CD8-positive, alpha-beta memory T cell (primary cell): Measurements from ENCODE around the gene TOGARAM2. TPM values are rescaled to one million over a fixed set of nuclear protein-coding genes. Genes with fewer than 3 reads are reported as not detected.

Experiments
- CTCF ChIA-PET: fragments of 350-600 bp; sonication (Branson Sonifier 250); formaldehyde crosslinking; loops from one replicate; lab custom pipeline; 2021; ENCODE audit warnings: antibody characterized with exemption; lab: Charles Lee
- POLR2A ChIA-PET: fragments of 350-600 bp; sonication (Branson Sonifier 250); formaldehyde crosslinking; loops from one replicate; lab custom pipeline; 2021; ENCODE audit warnings: antibody characterized with exemption; lab: Charles Lee
- DNase-seq, 5 donors: peaks; one replicate each; pipeline versions ENCODE4 v3.0.0 to v3.0.0-alpha.2; 2020 to 2022; ENCODE audit warnings: mixed read lengths in 1 of 5
- H3K27ac ChIP-seq: one replicate; pipeline ENCODE4 v1.7.0; 2013; ENCODE audit warnings: low read depth, mild to moderate bottlenecking, low read length, moderate library complexity
- H3K27me3 ChIP-seq: 2 replicates; pipeline ENCODE4 v1.7.0; 2013; ENCODE audit warnings: low read length, mild to moderate bottlenecking; ENCODE audit not compliant: insufficient read depth, poor library complexity, severe bottlenecking
- H3K36me3 ChIP-seq: 2 replicates; pipeline ENCODE4 v1.7.0; 2013; ENCODE audit warnings: mild to moderate bottlenecking, low read length, moderate library complexity; ENCODE audit not compliant: insufficient read depth
- H3K4me1 ChIP-seq: 2 replicates; pipeline ENCODE4 v1.7.0; 2013; ENCODE audit warnings: mild to moderate bottlenecking, low read length, moderate library complexity; ENCODE audit not compliant: insufficient read depth
- H3K4me3 ChIP-seq: 2 replicates; pipeline ENCODE4 v1.7.0; 2013; ENCODE audit warnings: mild to moderate bottlenecking, low read length
- H3K9me3 ChIP-seq: 2 replicates; pipeline ENCODE4 v1.7.0; 2013; ENCODE audit warnings: mild to moderate bottlenecking, low read length
- H3K27ac Mint-ChIP-seq, 8 donors: one replicate each; pipeline ENCODE4 v1.8.0; 2020 to 2021; ENCODE audit warnings: mixed read lengths in 8 of 8, mild to moderate bottlenecking in 6 of 8, inconsistent platforms in 3 of 8, moderate library complexity in 3 of 8
- H3K27me3 Mint-ChIP-seq, 2 donors: one replicate each; pipeline ENCODE4 v1.8.0; 2020 to 2021; ENCODE audit warnings: mixed read lengths in 2 of 2, mild to moderate bottlenecking in 1 of 2, moderate library complexity in 1 of 2
- H3K36me3 Mint-ChIP-seq, 3 donors: one replicate each; pipeline ENCODE4 v1.8.0; 2020 to 2021; ENCODE audit warnings: mixed read lengths in 3 of 3, inconsistent platforms in 1 of 3, mild to moderate bottlenecking in 1 of 3
- H3K4me1 Mint-ChIP-seq, 3 donors: one replicate each; pipeline ENCODE4 v1.8.0; 2020 to 2021; ENCODE audit warnings: mixed read lengths in 3 of 3, inconsistent platforms in 1 of 3, mild to moderate bottlenecking in 1 of 3
- H3K4me3 Mint-ChIP-seq, 7 donors: one replicate each; pipeline ENCODE4 v1.8.0; 2020 to 2021; ENCODE audit warnings: mixed read lengths in 7 of 7, mild to moderate bottlenecking in 6 of 7, moderate library complexity in 4 of 7, inconsistent platforms in 2 of 7
- H3K9me3 Mint-ChIP-seq, 5 donors: one replicate each; pipeline ENCODE4 v1.8.0; 2020 to 2022; ENCODE audit warnings: mixed read lengths in 5 of 5, mild to moderate bottlenecking in 3 of 5, moderate library complexity in 2 of 5, inconsistent platforms in 1 of 5
- polyA plus RNA-seq: library from polyadenylated mRNA; unstranded; fragments of 300-500 nt; fragmentation: Illumina TruSeq; gene quantifications from one replicate; pipeline ENCODE4 v1.2.3, GENCODE V29; 2021
- total RNA-seq, 2 experiments: library from RNA; stranded (reverse); gene quantifications; one replicate each; pipeline ENCODE4 v1.2.3, GENCODE V29; 2021

The TOGARAM2 gene
- total RNA-seq (1 to 10 TPM; 5.0 to 5.2 TPM), polyA plus RNA-seq (2.5 TPM)

- Mint-ChIP-seq H3K27me3 (peaks cover 0 to 1% of the 10 kb centered on the region in 2 donors), H3K36me3 (peaks cover 0 to 1% (median 0%) of the 10 kb centered on the region in 3 donors), H3K4me3 (no peak within 1 kb of the TSS), H3K4me1 (no peaks in the 10 kb centered on the region), H3K27ac (peak within 1 kb of the TSS in 5 of 8 donors; percentile 38 to 74 (median 56)), H3K9me3 (no peaks in the 10 kb centered on the region)
- POLR2A ChIA-PET = no interaction called here
- no peaks in the 10 kb centered on the region for H3K4me1 ChIP-seq
- no peaks in the 10 kb centered on the region for H3K27me3 ChIP-seq
- H3K36me3 ChIP-seq = no peaks in the 10 kb centered on the region
- H3K4me3 ChIP-seq = no peak within 1 kb of the TSS
- CTCF ChIA-PET = interaction anchor here (0.8 kb wide), 1 partner anchor 34 kb away, joined by 3 read pairs; no protein-coding TSS in a partner anchor
- no peaks in the 10 kb centered on the region for H3K9me3 ChIP-seq
- H3K27ac ChIP-seq = no peak within 1 kb of the TSS
- no peak for DNase-seq
These were observed at the start of gene TOGARAM2 for GRCh38 chr2:28981016-28981441. TSS of gene TOGARAM2 (plus strand) at chr2:28981298. CDS start at chr2:28994835, 13,537 bp downstream.

GRCh38 chr2:28934769-28935168 is 46.3 kb upstream of the TOGARAM2 start:
- Histone ChIP-seq H3K9me3 (no peaks in the 10 kb centered on the region), H3K27ac (no peak overlapping the region), H3K4me1 (no peaks in the 10 kb centered on the region), H3K4me3 (no peak overlapping the region), H3K27me3 (no peaks in the 10 kb centered on the region), H3K36me3 (peaks cover 52% of the 10 kb centered on the region)
- Mint-ChIP-seq H3K4me3 (no peak overlapping the region), H3K27ac (no peak overlapping the region), H3K4me1 (peaks cover 0 to 2% (median 0%) of the 10 kb centered on the region in 3 donors), H3K27me3 (no peaks in the 10 kb centered on the region), H3K9me3 (no peaks in the 10 kb centered on the region), H3K36me3 (peaks cover 3 to 82% (median 28%) of the 10 kb centered on the region in 3 donors)
- ChIA-PET POLR2A (no interaction called here), CTCF (no interaction called here)
- no peak for DNase-seq

- Mint-ChIP-seq H3K4me1 (no peaks in the 10 kb centered on the region), H3K4me3 (no peak overlapping the region), H3K27ac (peak overlapping the region in 3 of 8 donors; percentile 17 to 81 (median 58)), H3K36me3 (peaks cover 4 to 84% (median 31%) of the 10 kb centered on the region in 3 donors), H3K9me3 (no peaks in the 10 kb centered on the region), H3K27me3 (no peaks in the 10 kb centered on the region)
- no peak overlapping the region for H3K27ac ChIP-seq
- H3K4me1 ChIP-seq = no peaks in the 10 kb centered on the region
- H3K27me3 ChIP-seq = no peaks in the 10 kb centered on the region
- H3K9me3 ChIP-seq = no peaks in the 10 kb centered on the region
- POLR2A ChIA-PET = no interaction called here
- peaks cover 47% of the 10 kb centered on the region for H3K36me3 ChIP-seq
- CTCF ChIA-PET = interaction anchor here (1.2 kb wide), 1 partner anchor 249 kb away, joined by 3 read pairs; no protein-coding TSS in a partner anchor
- no peak for DNase-seq
- no peak overlapping the region for H3K4me3 ChIP-seq
These were observed 40.1 kb upstream of the TOGARAM2 start for GRCh38 chr2:28941008-28941407.

GRCh38 chr2:28944535-28945248 is 36.4 kb upstream of the TOGARAM2 start:
- H3K4me1 Mint-ChIP-seq = no peaks in the 10 kb centered on the region
- H3K4me3 Mint-ChIP-seq = no peak overlapping the region
- POLR2A ChIA-PET = no interaction called here
- no peaks in the 10 kb centered on the region for H3K9me3 Mint-ChIP-seq
- Histone ChIP-seq H3K4me3 (no peak overlapping the region), H3K4me1 (no peaks in the 10 kb centered on the region), H3K9me3 (no peaks in the 10 kb centered on the region), H3K27me3 (no peaks in the 10 kb centered on the region), H3K27ac (no peak overlapping the region), H3K36me3 (peaks cover 33% of the 10 kb centered on the region)
- H3K36me3 Mint-ChIP-seq = peaks cover 14 to 79% (median 30%) of the 10 kb centered on the region in 3 donors
- no peak overlapping the region for H3K27ac Mint-ChIP-seq
- no peak for DNase-seq
- CTCF ChIA-PET = interaction anchor here (1.4 kb wide), 1 partner anchor 11 kb away, joined by 3 read pairs; no protein-coding TSS in a partner anchor
- H3K27me3 Mint-ChIP-seq = no peaks in the 10 kb centered on the region

- peaks cover 14 to 49% (median 25%) of the 10 kb centered on the region in 3 donors for H3K36me3 Mint-ChIP-seq
- H3K27ac Mint-ChIP-seq = no peak overlapping the region
- no peak for DNase-seq
- H3K4me3 ChIP-seq = no peak overlapping the region
- ChIA-PET CTCF (no interaction called here), POLR2A (no interaction called here)
- H3K4me1 Mint-ChIP-seq = peaks cover 0 to 2% (median 0%) of the 10 kb centered on the region in 3 donors
- H3K4me1 ChIP-seq = no peaks in the 10 kb centered on the region
- H3K9me3 ChIP-seq = no peaks in the 10 kb centered on the region
- no peaks in the 10 kb centered on the region for H3K27me3 ChIP-seq
- no peaks in the 10 kb centered on the region for H3K27me3 Mint-ChIP-seq
- H3K4me3 Mint-ChIP-seq = no peak overlapping the region
- peaks cover 17% of the 10 kb centered on the region for H3K36me3 ChIP-seq
- no peaks in the 10 kb centered on the region for H3K9me3 Mint-ChIP-seq
- no peak overlapping the region for H3K27ac ChIP-seq
These were observed 32.9 kb upstream of the TOGARAM2 start for GRCh38 chr2:28948160-28948559.

GRCh38 chr2:28949190-28949589 is 31.9 kb upstream of the TOGARAM2 start:
- H3K4me1 Mint-ChIP-seq = peaks cover 0 to 2% (median 0%) of the 10 kb centered on the region in 3 donors
- Histone ChIP-seq H3K36me3 (peaks cover 9% of the 10 kb centered on the region), H3K4me1 (no peaks in the 10 kb centered on the region), H3K27ac (no peak overlapping the region), H3K9me3 (no peaks in the 10 kb centered on the region), H3K27me3 (no peaks in the 10 kb centered on the region), H3K4me3 (no peak overlapping the region)
- H3K36me3 Mint-ChIP-seq = peaks cover 14 to 40% (median 16%) of the 10 kb centered on the region in 3 donors
- CTCF ChIA-PET = no interaction called here
- H3K9me3 Mint-ChIP-seq = no peaks in the 10 kb centered on the region
- no peak overlapping the region for H3K4me3 Mint-ChIP-seq
- no peak for DNase-seq
- H3K27me3 Mint-ChIP-seq = no peaks in the 10 kb centered on the region
- peak overlapping the region in 1 of 8 donors; percentile 61 for H3K27ac Mint-ChIP-seq
- POLR2A ChIA-PET = no interaction called here

- no peak for DNase-seq
- ChIA-PET POLR2A (no interaction called here), CTCF (interaction anchor here (1.6 kb wide), 1 partner anchor 65 kb away, joined by 4 read pairs; no protein-coding TSS in a partner anchor)
- Histone ChIP-seq H3K27me3 (no peaks in the 10 kb centered on the region), H3K4me3 (no peak overlapping the region), H3K9me3 (no peaks in the 10 kb centered on the region), H3K4me1 (no peaks in the 10 kb centered on the region), H3K27ac (no peak overlapping the region), H3K36me3 (peaks cover 6% of the 10 kb centered on the region)
- Mint-ChIP-seq H3K36me3 (peaks cover 11 to 35% (median 12%) of the 10 kb centered on the region in 3 donors), H3K4me1 (peaks cover 0 to 2% (median 0%) of the 10 kb centered on the region in 3 donors), H3K9me3 (no peaks in the 10 kb centered on the region), H3K4me3 (no peak overlapping the region), H3K27me3 (no peaks in the 10 kb centered on the region), H3K27ac (peak overlapping the region in 3 of 8 donors; percentile 4 to 66 (median 26))
These were observed 31.3 kb upstream of the TOGARAM2 start for GRCh38 chr2:28949617-28950305.
